ENCODE data around the gene RTP3.

RTP3 gene

DNA sequence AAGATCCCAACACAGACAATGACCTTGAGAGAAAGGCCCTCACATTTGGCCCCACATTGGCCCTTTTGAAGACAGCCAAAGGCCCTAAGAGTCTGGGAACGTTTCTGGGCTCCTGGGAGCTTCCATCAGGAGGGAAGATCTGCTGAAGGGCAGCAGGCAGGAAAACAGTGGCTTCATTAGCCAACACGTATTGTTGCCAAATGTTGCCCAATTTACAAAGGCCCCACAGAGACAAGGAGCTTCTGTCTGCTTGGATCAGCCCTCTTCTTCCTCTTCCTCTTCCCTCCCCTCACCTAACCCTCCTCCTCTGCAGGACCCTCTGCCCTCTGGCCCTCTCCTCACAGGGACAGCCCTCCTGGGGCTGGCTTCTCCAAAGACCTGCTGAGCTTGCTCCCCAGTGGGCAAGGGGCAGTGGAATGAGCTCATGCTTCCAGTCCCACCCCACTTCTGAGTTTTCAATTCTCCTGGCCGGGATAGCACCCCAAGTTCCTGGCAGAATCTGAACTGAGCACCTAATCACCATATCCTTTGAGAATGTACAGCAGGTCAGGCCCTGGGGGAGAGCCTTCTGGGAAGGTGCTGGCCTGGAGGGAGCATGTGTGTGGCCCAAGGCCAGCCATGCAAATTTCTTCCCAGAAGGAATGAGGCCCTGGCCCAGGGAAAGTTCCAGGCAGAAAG, 28.0 kb upstream of the RTP3 start:
- DNase-seq (ENCODE audit: low spot score): no peak

DNA sequence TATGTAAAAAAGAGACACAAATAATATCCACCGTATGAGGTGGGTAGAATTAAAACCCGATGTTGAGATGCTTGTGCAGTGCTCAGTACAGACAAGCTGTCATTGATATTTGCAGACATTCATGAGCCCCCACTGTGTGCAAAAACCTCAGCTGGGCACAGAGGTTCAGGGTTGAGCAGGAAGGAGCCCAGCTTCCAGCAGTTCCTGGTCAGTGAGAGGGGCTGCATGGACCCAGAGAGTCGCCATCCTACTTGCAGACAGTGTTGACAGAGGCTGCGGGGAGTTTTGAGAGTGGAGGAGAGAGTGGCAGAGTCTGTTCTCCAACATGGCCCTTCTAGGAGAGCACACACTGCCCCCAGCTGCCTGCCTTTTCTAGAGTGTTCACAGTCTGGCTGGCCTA, 26.9 kb upstream of the RTP3 start:
- no peak for DNase-seq (ENCODE audit: low spot score)

DNA sequence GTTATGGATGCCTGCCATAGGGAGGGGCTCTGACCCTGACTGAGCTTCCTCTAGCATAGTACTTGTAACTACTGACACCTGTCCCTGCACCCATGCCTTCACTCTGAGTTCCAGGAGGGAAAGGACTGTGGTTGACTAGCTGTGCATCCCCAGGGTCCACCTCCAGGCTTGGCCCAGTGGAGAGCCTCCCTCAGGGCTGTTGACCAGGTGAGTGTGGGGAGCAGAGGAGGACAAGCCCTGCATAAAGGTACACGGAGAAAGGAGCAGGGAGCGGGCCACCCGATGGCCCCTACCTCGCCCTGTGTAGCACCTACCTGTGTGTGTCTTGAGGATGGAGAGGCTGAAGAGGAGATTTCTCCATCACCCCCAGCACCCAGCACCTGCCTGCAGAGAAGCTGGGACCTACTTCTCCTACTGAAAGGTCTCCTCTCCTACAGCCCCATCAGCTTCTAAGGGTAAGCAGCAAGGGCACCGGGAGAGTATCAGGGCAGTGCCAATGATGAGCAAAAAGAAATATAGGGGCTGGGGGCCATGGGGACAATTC, 26.3 kb upstream of the RTP3 start:
- no peak for DNase-seq (ENCODE audit: low spot score)

DNA sequence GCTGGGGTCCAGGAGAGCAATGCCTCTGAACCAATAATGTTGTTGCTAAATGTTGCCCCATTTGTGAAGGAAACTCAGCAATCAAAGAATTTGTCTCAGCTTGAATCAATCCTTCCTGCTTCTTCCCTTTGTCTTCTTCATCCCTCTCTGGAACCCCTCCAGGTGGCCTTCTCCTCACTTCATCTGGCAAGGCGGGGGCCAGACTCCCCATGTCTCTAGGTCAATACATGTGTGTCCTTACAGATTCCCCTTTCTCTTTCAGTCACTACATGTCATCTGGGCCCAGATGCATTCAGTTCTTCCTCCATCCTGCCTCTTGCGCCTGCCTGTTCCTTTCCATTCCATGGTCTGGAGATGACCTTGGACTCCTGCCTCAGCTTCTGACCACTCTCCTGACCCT, 25.0 kb upstream of the RTP3 start:
- no peak for DNase-seq (ENCODE audit: low spot score)

DNA sequence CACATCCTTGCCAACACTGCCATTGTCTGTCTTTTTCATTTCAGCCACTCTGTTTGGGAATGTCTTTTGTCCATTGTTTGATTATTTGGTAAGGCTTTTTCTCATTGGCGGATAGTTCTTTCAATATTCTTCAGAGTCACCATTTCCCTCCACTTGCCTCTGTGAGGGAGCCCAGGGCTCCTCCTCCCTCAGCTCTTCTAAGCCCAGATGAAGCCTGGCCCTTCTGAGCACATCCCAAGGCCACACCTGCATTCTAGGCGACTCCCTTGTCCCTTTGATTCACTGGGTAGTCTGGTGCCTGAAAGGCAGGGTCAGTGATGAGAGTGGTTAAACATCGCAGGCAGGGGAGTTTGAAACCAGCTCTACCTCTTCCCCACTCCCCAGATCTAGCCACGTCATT, 20.6 kb upstream of the RTP3 start:
- DNase-seq (ENCODE audit: low spot score): no peak

DNA sequence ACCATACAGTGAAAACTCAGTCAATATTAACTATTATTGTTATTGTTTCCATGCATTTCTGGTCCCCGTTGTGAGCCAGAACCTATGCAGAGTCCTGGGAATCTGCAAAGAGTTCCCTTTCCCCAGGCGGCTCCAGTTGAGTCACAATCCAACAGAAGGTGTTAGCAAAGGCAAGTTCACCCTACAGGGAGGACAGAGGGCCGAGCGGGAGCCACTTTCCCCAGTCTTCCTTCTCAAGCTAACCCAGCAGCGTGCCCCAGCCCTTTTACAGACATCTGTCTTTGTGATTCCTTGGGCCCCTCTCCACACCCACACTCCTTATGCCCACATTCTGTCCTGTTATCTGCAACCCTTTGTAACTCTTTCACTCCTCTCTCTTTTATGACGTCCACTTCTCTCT, 20.0 kb upstream of the RTP3 start:
- no peak for DNase-seq (ENCODE audit: low spot score)

DNA sequence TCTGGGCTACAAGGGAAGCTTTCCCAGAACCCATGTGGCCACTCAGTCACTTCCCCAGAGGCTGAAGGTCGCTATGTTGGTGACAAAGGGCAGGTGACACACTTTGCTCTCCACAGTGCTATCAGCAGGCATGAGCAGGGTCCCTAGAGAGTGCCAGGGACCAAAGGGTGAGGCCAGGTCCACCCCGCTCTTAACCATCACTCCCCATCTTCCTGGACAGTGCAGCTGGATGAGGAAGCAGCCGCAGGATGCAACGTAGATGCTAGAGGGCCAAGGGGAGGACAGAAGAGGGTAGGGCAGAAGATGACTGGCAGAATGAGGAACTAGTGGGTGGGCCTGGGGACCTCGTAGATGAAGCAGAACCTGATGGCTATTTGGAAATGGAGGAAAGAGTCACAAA, 19.4 kb upstream of the RTP3 start:
- no peak for DNase-seq (ENCODE audit: low spot score)

DNA sequence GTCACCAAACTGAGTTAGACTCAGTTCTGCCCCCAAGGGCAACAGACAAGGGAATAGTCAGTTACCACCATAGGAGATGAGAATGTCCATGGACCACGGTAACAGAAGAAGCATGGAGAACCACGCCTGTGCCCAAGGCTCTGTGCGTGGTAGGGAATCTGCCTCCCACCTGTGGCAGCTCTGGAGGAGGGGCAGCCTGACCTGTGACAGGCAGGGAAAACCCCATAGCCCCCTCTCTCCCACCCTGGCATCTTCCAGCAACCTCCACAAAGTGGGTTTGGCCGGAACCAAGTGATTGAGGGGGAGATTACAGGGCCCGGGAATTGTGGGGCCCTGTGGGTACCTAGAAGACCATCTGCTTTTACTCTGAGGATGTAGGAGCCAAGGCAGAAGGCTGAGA, 18.8 kb upstream of the RTP3 start:
- DNase-seq (ENCODE audit: low spot score): no peak

DNA sequence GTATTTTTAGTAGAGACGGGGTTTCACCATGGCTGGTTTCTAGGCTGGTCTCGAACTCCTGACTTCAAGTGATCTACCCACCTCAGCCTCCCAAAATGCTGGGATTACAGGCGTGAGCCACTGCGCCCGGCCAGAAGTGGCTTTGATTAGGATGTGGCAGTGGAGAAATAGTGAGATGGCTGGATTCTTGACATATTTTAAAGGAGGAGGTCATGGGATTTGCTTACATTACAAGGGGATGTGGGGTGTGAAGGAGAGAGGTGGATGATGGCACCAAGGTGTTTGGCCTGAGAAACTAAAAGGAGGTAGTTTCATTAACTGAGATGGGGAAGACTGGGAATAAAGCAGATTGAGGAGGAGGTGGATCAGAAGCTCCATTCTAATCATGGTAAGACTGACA, 18.1 kb upstream of the RTP3 start:
- DNase-seq (ENCODE audit: low spot score): no peak

DNA sequence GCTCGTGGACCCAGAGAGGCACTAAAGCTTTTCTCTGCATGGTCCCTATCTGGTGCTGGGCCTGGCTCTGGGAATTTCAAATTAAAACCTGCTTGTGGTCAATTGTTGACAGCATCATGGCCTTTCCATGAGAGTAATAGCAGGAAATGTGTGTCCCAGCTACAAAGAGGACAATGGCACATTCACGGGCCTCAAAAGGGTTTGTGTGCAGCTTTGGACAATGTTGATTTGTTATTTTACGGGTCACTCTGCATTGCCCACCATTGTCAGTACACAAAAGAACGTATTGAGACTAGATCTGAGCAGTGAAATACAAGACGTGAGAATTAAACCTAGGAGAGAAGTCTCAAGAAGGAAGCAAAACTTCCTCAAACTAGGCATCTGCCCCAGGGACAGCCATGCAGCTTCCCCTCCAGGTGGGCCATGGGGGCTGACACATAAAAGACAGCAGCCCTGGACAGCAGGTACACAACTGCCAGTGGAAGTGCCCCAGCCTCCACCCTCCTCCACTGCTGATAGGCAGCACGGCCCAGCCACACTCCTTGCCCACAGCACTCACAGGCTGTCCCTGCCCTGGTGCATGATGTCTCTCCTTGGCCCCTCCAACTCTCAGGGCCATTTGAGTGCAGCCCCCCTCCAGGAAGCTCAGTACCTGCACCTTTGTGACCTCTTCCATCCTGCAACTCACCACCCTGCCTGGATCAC, 17.1 kb upstream of the RTP3 start:
- DNase-seq (ENCODE audit: low spot score): no peak

DNA sequence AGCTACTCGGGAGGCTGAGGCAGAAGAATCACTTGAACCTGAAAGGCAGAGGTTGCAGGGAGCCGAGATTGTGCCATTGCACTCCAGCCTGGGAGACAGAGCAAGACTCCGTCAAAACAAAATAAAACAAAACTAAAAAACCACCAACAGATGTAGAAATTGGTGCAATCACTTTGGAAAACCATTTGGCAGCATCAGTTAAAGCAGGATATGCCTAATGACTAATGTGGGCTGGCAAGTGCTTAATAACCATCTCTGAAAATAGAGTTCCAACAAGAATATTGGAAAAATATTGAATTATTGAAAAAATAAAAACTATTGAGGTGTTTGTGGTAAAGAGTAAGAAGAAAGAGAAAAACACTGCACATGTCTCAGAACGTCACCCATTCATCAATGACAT, 16.1 kb upstream of the RTP3 start:
- DNase-seq (ENCODE audit: low spot score): no peak

DNA sequence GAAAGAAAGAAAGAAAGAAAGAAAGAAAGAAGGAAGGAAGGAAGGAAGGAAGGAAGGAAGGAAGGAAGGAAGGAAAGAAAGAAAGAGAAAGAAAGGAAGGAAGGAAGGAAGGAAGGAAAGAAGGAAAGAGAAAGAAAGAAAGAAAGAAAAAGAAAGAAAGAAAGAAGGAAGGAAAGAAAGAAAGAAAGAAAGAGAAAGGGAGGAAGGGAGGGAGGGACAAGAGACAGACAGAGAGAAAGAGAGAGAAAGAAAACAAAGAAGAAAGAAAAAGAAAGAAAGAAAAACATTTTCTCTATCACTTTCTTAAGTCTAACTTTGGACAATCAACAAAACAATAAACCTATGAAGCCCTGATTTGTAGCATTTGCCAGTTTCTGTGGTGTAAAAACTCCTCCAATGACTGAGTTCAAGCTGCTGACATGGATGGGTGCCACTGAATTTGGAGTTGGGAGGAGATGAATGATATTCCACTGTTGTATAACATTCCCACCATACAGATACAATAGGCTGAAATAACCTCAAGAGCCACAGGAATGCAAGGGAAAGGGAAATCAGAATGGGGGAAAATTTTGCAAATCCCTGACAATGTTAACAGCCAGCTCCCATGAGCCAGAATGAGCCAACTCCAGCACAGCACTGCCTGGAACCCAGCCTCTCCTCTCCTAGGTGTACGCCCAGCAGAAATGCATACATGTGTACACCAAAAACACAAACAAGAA, 15.0 kb upstream of the RTP3 start:
- no peak for DNase-seq (ENCODE audit: low spot score)

DNA sequence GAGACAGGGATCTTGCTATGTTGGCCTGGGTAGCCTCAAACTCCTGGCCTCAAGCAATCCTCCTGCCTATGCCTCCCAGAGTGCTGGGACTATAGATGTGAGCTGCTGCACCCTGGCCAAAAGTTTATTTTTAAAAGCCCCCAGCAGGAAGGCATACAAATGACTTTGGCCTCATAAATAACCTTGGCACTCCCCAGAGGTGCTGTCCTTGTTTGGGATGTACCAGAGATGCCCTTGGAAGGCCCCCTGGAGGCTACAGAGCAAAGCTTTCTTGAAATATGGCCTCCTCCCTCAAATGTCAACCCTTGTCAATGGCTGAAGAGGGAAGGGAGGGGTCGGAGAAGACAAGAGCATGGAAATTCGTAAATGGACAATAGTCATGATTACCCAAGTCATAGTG, 14.0 kb upstream of the RTP3 start:
- DNase-seq (ENCODE audit: low spot score): no peak

DNA sequence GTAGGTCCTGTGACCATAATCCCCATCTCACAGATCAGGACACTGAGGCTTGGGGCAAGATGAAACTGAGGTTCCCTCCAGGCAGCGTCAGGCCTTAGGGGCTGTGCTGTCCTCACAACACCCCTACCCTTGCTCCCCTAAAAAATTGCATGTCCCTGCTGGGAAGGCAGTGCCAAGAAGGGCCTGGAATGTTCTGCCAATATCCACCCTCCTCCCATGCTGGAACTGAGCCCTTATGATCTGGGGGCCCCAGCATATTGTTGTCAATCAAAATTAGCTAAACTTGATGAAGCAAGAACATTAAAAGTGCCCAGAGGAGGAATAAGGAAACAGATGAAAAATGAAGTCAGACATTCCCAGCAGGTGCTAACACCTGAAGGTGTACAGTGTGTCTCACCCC, 13.4 kb upstream of the RTP3 start:
- DNase-seq (ENCODE audit: low spot score): no peak

DNA sequence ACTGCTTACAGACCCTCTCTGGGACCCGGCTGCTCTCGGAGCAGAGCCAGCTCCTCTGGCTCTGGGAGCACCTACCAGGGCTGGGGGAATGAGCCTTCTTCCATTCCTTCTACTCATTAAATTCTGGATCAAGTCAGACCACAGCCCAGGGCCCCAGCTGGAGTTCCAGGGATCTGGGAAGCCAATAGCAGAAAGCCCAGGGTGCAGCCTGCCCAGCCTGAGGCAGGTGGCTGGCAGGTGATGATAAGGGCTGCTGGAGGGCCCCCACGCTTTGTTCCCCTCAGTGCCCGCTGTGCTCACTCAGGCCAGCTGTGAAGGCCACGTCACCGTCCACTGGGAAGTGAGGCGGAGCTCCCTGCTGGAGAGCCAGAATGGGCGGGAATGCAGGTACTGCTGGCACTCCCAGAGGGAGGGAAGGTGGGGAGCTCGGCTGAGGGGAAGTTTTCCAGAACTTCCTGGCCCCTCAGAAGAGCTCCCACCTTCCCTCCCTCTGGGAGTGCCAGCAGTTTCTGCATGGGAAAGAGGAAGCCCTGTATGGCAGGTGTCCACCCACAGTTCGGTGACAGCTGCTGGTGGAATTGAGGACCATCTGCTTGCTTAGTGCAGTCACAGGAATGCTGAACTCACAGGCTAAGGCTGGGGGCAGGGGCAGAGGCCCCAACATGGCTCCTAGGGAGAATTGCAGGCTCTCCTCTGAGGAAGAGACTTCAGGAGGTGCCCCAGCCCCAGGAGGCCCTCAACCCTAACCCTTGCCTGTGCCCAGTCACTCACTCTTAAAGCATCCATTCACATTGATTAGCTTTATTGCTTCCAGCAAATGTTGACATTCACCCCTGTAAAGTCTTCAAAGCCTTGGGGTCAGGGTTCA, 12.6 kb upstream of the RTP3 start:
- no peak for DNase-seq (ENCODE audit: low spot score)

DNA sequence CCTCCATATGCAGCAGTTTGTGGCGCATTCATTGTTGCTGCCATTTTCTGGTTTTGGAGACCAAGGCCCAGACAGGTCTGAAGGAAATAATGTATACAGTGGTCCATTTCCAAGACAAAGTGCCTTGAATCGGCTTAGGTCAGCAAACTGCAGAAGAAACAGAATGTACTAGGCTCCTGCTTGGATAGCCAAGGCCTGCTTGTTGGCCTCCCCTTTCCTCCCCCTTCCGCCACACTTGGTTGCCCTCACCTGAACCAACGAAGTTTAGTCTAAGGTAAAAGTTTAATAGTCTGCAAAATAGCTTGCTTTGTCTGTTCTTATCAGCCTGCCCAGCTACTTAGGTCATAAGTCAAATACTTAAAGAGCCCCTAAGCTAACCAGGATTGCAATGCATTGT, 12.0 kb upstream of the RTP3 start:
- no peak for DNase-seq (ENCODE audit: low spot score)

DNA sequence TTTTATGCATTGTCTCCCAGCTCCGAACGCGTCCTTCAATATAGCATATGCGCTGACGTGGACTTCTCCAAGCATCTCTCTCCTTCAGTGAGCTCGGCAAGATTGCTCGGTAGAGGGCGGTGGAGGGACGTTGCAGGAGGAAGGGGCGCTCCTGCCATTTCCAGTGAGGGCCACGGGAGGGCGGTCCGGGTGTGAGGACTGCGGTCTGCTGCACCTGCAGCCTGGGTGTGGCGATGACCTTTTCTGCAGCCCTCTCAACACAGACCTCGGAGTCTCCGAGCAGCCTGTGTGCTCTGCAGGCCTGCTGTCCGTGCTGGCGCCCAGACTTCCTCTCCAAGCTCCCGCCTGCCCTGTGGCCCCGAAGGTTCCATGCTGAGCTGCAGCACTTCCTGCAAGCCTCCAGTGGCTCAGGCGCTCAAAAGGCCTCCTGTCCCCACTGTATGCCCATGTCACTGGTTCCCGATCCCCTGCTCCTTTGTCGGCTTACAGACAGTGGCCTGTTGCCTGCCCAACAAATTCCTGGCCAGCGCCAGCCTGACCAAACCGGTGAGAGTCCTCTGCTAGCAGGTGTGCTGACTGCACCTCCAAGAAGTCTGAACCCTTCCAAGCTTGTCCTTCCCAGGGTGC, 8.9 kb upstream of the RTP3 start:
- DNase-seq (ENCODE audit: low spot score): peak; percentile 92

DNA sequence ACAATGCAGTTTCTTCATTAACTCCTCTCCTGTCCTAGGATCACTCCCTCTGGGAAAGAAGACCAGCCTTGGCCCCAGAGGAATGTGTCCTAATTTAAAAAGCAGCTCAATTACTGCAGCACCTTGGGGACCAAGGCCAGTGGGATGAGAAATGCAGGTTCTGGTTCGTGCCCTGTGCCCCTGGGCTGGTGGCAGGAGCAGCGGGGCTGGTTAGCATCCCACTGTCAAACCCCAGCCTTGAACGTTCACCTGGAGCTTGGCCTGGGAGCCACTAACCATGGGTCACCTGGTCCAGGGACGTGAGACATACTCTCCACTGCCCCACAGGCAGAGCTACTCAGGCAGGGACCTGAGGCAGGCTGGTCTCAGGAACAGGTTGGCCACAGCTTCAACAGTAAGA, 8.4 kb upstream of the RTP3 start:
- no peak for DNase-seq (ENCODE audit: low spot score)

DNA sequence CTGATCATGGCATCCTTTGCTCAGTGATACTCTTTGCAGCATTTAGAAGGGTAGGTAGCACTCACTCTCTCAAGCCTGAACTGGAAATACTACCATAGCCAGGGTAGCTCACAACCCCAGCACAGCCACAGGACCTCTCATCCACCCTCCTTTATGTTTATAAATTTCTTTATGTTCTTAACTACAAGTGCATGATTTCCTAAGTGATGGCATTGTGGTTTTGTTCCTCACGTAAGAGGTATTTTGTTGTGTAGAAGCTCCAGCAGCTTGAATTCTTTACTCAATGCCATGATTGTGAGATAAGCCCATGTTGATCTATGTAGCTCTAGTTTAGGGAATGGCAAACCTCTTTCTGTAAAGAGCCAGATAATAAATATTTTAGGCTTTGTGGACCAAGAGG, 7.9 kb upstream of the RTP3 start:
- no peak for DNase-seq (ENCODE audit: low spot score)

DNA sequence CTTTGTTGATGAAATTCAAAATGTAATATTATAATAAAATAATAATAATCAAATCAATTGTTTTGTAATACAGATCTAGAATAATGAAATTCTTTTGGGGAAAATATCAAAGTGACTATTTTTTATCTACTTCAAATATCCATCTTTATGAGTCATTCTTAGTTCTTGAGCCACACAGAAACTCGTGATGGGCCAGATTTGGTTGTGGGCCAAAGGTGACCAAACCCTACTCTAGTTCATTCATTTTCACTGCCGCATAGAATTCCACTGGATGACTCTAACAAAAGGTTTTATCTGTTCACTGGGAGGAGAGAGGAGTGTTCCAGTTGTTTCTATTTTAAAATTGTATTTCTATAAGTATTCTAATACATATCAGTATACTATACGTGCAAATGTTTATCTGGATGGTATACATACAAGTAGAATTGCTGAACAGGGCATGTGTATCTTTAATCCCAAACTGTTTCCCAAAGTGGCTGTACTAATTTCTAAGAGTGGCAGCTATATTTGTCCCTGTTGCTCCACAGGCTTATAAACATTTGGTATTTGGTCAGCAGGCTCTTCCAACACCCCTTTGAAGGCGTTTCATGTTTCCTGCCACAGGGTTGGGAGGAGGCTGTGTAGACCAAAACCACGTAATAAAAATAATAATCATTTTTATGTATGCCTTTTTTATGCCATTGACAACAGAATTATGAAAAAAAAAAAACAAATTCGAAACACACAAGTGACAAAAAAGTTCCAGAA, 7.3 kb upstream of the RTP3 start:
- no peak for DNase-seq (ENCODE audit: low spot score)

Measured in CD4-positive, alpha-beta T cell treated with Interleukin-6 at 100 ng/mL for 8 hours (primary cell).